NCI-H2081 treated with DMSO at 0.1 percent for 48 hours (cell line): ENCODE measurements around the gene FPR3.

ENCODE experiments used
- DNase-seq: peaks from one replicate; lab custom pipeline; 2025; lab: John Stamatoyannopoulos, UW

Gene FPR3

GRCh38 chr19:51807111-51807701, 12.2 kb downstream of the FPR3 start:
- no peak for DNase-seq

GRCh38 chr19:51807925-51808324, 13.0 kb downstream of the FPR3 start:
- DNase-seq, result no peak

GRCh38 chr19:51808333-51808986, 13.5 kb downstream of the FPR3 start:
- DNase-seq, result no peak

- DNase-seq, result no peak
Observed at GRCh38 chr19:51809787-51810186, 14.8 kb downstream of the FPR3 start.

GRCh38 chr19:51810223-51810622, 15.3 kb downstream of the FPR3 start:
- DNase-seq, result no peak

- no peak for DNase-seq
Observed at GRCh38 chr19:51811344-51811743, 16.4 kb downstream of the FPR3 start.

- DNase-seq, result no peak
Observed at GRCh38 chr19:51815043-51815442, 20.1 kb downstream of the FPR3 start.

GRCh38 chr19:51816711-51817110, 21.8 kb downstream of the FPR3 start:
- DNase-seq, result no peak

- DNase-seq, result no peak
Observed at GRCh38 chr19:51820011-51820410, 25.1 kb downstream of the FPR3 start.

GRCh38 chr19:51820831-51821446, 26.0 kb downstream of the FPR3 start:
- DNase-seq, result no peak

- DNase-seq, result no peak
Observed at GRCh38 chr19:51821456-51821855, 26.5 kb downstream of the FPR3 start.

- no peak for DNase-seq
Observed at GRCh38 chr19:51821921-51822320, 27.0 kb downstream of the FPR3 start.

- no peak for DNase-seq
Observed at GRCh38 chr19:51822325-51822724, 27.4 kb downstream of the FPR3 start.

- DNase-seq, result no peak
Observed at GRCh38 chr19:51822946-51823345, 28.0 kb downstream of the FPR3 start.

- DNase-seq, result no peak
Observed at GRCh38 chr19:51824281-51825005, 29.5 kb downstream of the FPR3 start.

- DNase-seq, result no peak
Observed at GRCh38 chr19:51830274-51830673, 35.3 kb downstream of the FPR3 start.

GRCh38 chr19:51837145-51837544, 42.2 kb downstream of the FPR3 start:
- no peak for DNase-seq

GRCh38 chr19:51861870-51862622, 67.1 kb downstream of the FPR3 start:
- no peak for DNase-seq

- no peak for DNase-seq
Observed at GRCh38 chr19:51873097-51873496, 78.1 kb downstream of the FPR3 start.
